Lower leg skin (tissue), 3 donors: ENCODE measurements around the gene USP48.

Experiments
- CTCF ChIP-seq, 3 donors: fragments of 450-650 bp; IDR thresholded peaks; one replicate each; pipeline ENCODE4 v1.5.1; 2016; ENCODE audit warnings: antibody characterized with exemption in 3 of 3, mild to moderate bottlenecking in 3 of 3, moderate library complexity in 2 of 3
- POLR2A ChIP-seq, 2 donors: fragments of 450-650 bp; IDR thresholded peaks; one replicate each; pipeline ENCODE4 v1.6.1; 2016 to 2017; ENCODE audit warnings: antibody characterized with exemption in 2 of 2, mild to moderate bottlenecking in 1 of 2, moderate library complexity in 1 of 2

GRCh38 chr1:21648352-21648730 lies 134.6 kb downstream of the USP48 start:
- no peak for TF ChIP-seq CTCF (IDR thresholded peaks at IDR 0.05)
- no peak for TF ChIP-seq POLR2A (IDR thresholded peaks at IDR 0.05)
